Activated CD8-positive, alpha-beta memory T cell treated with anti-CD3 and anti-CD28 coated beads, Interleukin-2, amount 50 U/mL, for 24 hours (primary cell): Measurements from ENCODE around the gene ANKS1B.
"Not testable (repeated sequence)": the region's sequence is repeated elsewhere in the genome, so short reads cannot be mapped to it uniquely, and the experiment has no call there.

Experiments
- DNase-seq: peaks from one replicate; pipeline ENCODE4 v3.0.0-alpha.2; 2020; ENCODE audit errors: extremely low read depth

The ANKS1B gene

GRCh38 chr12:98767248-98767647 is 1217.5 kb downstream of the ANKS1B start:
- DNase-seq = no peak

- no peak for DNase-seq
Observed at GRCh38 chr12:98763656-98764055, 1221.1 kb downstream of the ANKS1B start.

- DNase-seq = no peak
Observed at GRCh38 chr12:98758331-98758730, 1226.4 kb downstream of the ANKS1B start.

GRCh38 chr12:98757455-98757854 is 1227.3 kb downstream of the ANKS1B start:
- DNase-seq = no peak

- DNase-seq = not testable (repeated sequence)
Observed at GRCh38 chr12:98755855-98756254, 1228.9 kb downstream of the ANKS1B start.

GRCh38 chr12:98754095-98754494 is 1230.6 kb downstream of the ANKS1B start:
- no peak for DNase-seq

GRCh38 chr12:98752726-98753125 is 1232.0 kb downstream of the ANKS1B start:
- DNase-seq = no peak

- DNase-seq = no peak
Observed at GRCh38 chr12:98751580-98752115, 1233.1 kb downstream of the ANKS1B start.

GRCh38 chr12:98750511-98750910 is 1234.2 kb downstream of the ANKS1B start:
- DNase-seq = no peak

GRCh38 chr12:98748463-98748862 is 1236.3 kb downstream of the ANKS1B start:
- no peak for DNase-seq

- no peak for DNase-seq
Observed at GRCh38 chr12:98745578-98746391, 1239.0 kb downstream of the ANKS1B start.

- DNase-seq = no peak
Observed at GRCh38 chr12:98744680-98745079, 1240.1 kb downstream of the ANKS1B start.

GRCh38 chr12:98743362-98743953 is 1241.3 kb downstream of the ANKS1B start:
- no peak for DNase-seq

GRCh38 chr12:98741556-98742265 is 1243.0 kb downstream of the ANKS1B start:
- DNase-seq = no peak

GRCh38 chr12:98741196-98741555 is 1243.6 kb downstream of the ANKS1B start:
- no peak for DNase-seq

GRCh38 chr12:98740751-98741150 is 1244.0 kb downstream of the ANKS1B start:
- DNase-seq = no peak

GRCh38 chr12:98738539-98738938 is 1246.2 kb downstream of the ANKS1B start:
- no peak for DNase-seq

- no peak for DNase-seq
Observed at GRCh38 chr12:98738002-98738401, 1246.7 kb downstream of the ANKS1B start.

GRCh38 chr12:98737322-98737712 is 1247.4 kb downstream of the ANKS1B start:
- DNase-seq = no peak

GRCh38 chr12:98736352-98737321 is 1248.1 kb downstream of the ANKS1B start:
- no peak for DNase-seq

GRCh38 chr12:98735821-98736220 is 1248.9 kb downstream of the ANKS1B start:
- DNase-seq = no peak
